PC-9 (cell line): ENCODE measurements around the gene DNAAF5.

Source experiments
- EZH2 ChIP-seq: fragments of 200-600 bp; sonication (generic); IDR thresholded peaks from 2 replicates; pipeline ENCODE4 v1.8.0; 2017; ENCODE audit warnings: antibody characterized with exemption, low read depth
- TF ChIP-seq, protein P1 (sequence below): fragments of 200-600 bp; sonication (generic); conservative IDR thresholded peaks from 2 replicates; pipeline ENCODE4 v1.6.1; 2017; ENCODE audit warnings: mixed run types, antibody characterized with exemption, mild to moderate bottlenecking, moderate library complexity

DNA sequence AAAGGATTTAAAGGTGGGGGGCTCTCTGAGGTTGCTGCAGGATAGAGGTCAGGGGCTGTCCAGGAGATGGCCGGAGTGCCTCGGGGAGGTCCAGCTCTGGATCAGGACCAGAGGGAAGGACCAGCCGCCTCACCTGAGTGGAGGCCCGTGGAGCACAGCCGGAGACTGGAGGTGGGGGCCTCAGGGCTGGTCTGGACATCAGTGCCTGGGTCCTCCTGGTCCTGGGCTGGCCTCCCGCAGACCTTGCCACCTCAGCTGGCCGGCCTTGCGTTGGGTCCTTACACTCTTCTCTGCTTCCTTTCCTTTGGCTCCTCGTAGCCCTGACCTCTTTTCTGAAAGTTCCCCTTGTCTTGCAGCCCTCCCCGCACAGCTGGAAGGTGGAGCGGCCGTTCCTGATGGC lies 107.8 kb downstream of the DNAAF5 start:
- TF ChIP-seq, protein P1, sequence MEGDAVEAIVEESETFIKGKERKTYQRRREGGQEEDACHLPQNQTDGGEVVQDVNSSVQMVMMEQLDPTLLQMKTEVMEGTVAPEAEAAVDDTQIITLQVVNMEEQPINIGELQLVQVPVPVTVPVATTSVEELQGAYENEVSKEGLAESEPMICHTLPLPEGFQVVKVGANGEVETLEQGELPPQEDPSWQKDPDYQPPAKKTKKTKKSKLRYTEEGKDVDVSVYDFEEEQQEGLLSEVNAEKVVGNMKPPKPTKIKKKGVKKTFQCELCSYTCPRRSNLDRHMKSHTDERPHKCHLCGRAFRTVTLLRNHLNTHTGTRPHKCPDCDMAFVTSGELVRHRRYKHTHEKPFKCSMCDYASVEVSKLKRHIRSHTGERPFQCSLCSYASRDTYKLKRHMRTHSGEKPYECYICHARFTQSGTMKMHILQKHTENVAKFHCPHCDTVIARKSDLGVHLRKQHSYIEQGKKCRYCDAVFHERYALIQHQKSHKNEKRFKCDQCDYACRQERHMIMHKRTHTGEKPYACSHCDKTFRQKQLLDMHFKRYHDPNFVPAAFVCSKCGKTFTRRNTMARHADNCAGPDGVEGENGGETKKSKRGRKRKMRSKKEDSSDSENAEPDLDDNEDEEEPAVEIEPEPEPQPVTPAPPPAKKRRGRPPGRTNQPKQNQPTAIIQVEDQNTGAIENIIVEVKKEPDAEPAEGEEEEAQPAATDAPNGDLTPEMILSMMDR, result no peak
- no peak for TF ChIP-seq EZH2
